Skeletal muscle cell (primary cell): ENCODE measurements around the gene KIR2DL4.
"Not testable (repeated sequence)": the region's sequence is repeated elsewhere in the genome, so short reads cannot be mapped to it uniquely, and the experiment has no call there.

Experiments
- DNase-seq: peaks from one replicate; pipeline ENCODE4 v3.0.0-alpha.2; 2010; ENCODE audit warnings: low read depth
- H3K4me3 ChIP-seq: 2 replicates; pipeline ENCODE4 v1.5.1; 2011; ENCODE audit warnings: low read depth, mild to moderate bottlenecking, control low read depth, low read length, moderate library complexity

The KIR2DL4 gene

GRCh38 chr19:54803410-54803809 lies at the start of gene KIR2DL4:
TSS of gene KIR2DL4 (plus strand) at chr19:54803610. CDS start at chr19:54803652, 42 bp downstream.
- no peak for DNase-seq
- no peak within 1 kb of the TSS for H3K4me3 ChIP-seq

GRCh38 chr19:54756204-54757110 lies 47.0 kb upstream of the KIR2DL4 start:
- not testable (repeated sequence) for DNase-seq, H3K4me3 ChIP-seq

- not testable (repeated sequence) for DNase-seq, H3K4me3 ChIP-seq
Measured at GRCh38 chr19:54758577-54758976, 44.8 kb upstream of the KIR2DL4 start.

GRCh38 chr19:54764219-54764618 lies 39.2 kb upstream of the KIR2DL4 start:
- DNase-seq, H3K4me3 ChIP-seq: not testable (repeated sequence)

GRCh38 chr19:54766464-54766863 lies 36.9 kb upstream of the KIR2DL4 start:
- H3K4me3 ChIP-seq, DNase-seq: not testable (repeated sequence)

- not testable (repeated sequence) for DNase-seq, H3K4me3 ChIP-seq
Measured at GRCh38 chr19:54769646-54770045, 33.8 kb upstream of the KIR2DL4 start, which contains the start of gene KIR2DL1. TSS of gene KIR2DL1 (plus strand) at chr19:54769793. CDS start at chr19:54769851, 58 bp downstream.

- H3K4me3 ChIP-seq, DNase-seq: not testable (repeated sequence)
Measured at GRCh38 chr19:54770511-54770910, 32.9 kb upstream of the KIR2DL4 start.

GRCh38 chr19:54771018-54771960 lies 32.1 kb upstream of the KIR2DL4 start:
- DNase-seq, H3K4me3 ChIP-seq: not testable (repeated sequence)

- DNase-seq, H3K4me3 ChIP-seq: not testable (repeated sequence)
Measured at GRCh38 chr19:54772666-54773065, 30.7 kb upstream of the KIR2DL4 start.

GRCh38 chr19:54775095-54775815 lies 28.2 kb upstream of the KIR2DL4 start:
- not testable (repeated sequence) for DNase-seq, H3K4me3 ChIP-seq

GRCh38 chr19:54775830-54776229 lies 27.6 kb upstream of the KIR2DL4 start:
- DNase-seq, H3K4me3 ChIP-seq: not testable (repeated sequence)

- not testable (repeated sequence) for DNase-seq, H3K4me3 ChIP-seq
Measured at GRCh38 chr19:54777851-54778250, 25.6 kb upstream of the KIR2DL4 start.

- not testable (repeated sequence) for H3K4me3 ChIP-seq, DNase-seq
Measured at GRCh38 chr19:54778896-54779295, 24.5 kb upstream of the KIR2DL4 start.

GRCh38 chr19:54782916-54783315 lies 20.5 kb upstream of the KIR2DL4 start:
- not testable (repeated sequence) for H3K4me3 ChIP-seq, DNase-seq

- DNase-seq, result not testable (repeated sequence)
Measured at GRCh38 chr19:54786091-54786723, 17.2 kb upstream of the KIR2DL4 start.

GRCh38 chr19:54788154-54788553 lies 15.3 kb upstream of the KIR2DL4 start:
- H3K4me3 ChIP-seq, DNase-seq: not testable (repeated sequence)

More at GRCh38 chr19:54786091-54786723, 17.2 kb upstream of the KIR2DL4 start:
- not testable (repeated sequence) for H3K4me3 ChIP-seq

GRCh38 chr19:54790711-54791110 lies 12.7 kb upstream of the KIR2DL4 start:
- DNase-seq, result no peak
- no peak overlapping the region for H3K4me3 ChIP-seq

GRCh38 chr19:54791476-54791875 lies 11.9 kb upstream of the KIR2DL4 start:
- no peak overlapping the region for H3K4me3 ChIP-seq
- DNase-seq, result no peak

GRCh38 chr19:54792814-54793213 lies 10.6 kb upstream of the KIR2DL4 start:
- DNase-seq, result no peak
- no peak overlapping the region for H3K4me3 ChIP-seq
